Measurements from ENCODE around the gene UCK1.

Gene UCK1

DNA sequence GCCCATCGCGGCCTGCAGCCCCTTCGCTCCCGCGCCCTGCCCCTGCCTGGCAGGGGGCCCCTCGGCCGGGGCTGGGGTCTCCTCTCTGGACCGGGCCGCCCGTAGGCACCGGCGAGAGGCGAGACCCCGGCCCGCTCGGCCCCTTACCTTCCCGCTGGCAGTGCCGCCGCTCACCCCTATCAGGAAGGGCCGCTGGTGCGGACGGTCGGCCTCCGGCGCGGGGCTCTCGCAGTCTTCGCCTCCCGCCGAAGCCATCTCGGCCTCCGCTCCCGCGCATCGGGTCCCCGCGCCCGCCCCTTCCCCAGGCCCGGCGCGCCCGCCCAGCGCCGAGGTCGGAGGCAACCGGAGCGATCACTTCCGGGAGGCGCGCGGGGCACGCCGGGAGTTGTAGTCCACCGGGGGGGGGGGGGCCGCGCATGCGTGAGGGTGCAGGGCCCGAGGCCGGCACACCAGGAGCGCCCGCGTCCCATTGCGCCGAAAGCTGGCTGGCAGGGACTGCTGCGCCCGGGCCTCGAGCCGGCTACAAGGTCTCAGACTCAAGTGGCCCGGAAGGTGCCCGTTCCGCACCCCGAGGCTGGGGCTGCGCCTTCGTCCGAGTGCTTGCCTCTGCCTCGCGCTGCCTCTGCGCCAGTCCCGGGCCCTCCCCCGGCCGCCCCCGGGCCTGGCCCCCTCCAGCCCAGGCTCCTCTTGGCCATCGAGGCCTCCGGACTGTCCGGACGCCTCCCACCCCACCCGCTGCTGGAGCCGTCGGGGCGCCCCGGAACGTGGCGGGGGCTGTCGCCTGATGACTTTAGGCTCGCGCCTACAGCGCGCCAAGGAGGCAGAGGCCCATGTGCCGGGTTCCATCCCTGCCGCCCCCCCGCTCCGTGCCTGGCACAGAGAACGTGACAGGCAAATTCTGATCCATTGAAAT is at the start of gene UCK1:
TSS of gene UCK1 (minus strand) at position 344 of the 913 bp plus-strand sequence. CDS start at position 255, 89 bp downstream.
- peak; percentile 46 for DNase-seq (ENCODE audit: low read depth)

- DNase-seq (ENCODE audit: low read depth): no peak
Observed at GRCh38 chr9:131580358-131580757, 49.3 kb upstream of the UCK1 start.

GRCh38 chr9:131579789-131580211 is 48.7 kb upstream of the UCK1 start:
- no peak for DNase-seq (ENCODE audit: low read depth)

DNA sequence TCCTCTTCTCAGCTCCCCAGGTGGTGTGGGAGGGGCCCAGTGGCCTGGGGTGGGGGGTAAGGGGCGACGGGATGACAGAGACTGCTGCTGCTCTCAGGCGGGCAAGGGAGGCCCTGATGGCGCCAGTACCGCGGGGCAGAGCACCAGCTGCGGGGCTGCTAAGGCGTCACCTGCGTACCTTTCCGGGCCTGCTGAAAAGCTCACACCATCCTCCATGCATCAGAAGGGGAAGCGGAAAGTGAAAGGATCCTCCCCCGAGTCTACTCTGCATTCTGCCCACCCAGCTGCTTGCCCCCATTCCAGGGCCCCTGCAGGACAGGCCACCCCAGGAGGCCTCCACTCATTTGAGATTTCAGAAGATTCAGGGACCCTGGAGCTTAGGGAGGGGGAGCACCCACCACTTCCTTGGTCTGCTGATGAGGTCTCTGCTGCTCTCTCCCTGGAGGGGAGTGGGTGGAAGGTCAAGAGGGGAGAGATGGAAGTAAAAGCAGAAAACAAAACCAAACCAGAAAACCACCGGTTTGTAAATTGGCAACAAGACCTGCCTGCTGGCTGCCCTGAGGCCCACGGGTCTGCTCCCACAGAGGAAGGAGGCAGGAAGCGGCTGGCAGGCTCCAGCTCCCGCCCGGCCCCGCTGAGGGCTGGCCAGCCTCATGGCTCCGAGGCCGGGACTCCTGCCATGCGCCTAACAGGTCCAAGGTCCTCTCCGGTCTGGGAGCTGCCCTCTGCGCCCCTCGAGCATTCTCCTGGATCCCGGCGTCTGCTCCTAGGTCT is 47.9 kb upstream of the UCK1 start:
- no peak for DNase-seq (ENCODE audit: low read depth)

- DNase-seq (ENCODE audit: low read depth): no peak
Observed at GRCh38 chr9:131578021-131578420, 47.0 kb upstream of the UCK1 start.

DNA sequence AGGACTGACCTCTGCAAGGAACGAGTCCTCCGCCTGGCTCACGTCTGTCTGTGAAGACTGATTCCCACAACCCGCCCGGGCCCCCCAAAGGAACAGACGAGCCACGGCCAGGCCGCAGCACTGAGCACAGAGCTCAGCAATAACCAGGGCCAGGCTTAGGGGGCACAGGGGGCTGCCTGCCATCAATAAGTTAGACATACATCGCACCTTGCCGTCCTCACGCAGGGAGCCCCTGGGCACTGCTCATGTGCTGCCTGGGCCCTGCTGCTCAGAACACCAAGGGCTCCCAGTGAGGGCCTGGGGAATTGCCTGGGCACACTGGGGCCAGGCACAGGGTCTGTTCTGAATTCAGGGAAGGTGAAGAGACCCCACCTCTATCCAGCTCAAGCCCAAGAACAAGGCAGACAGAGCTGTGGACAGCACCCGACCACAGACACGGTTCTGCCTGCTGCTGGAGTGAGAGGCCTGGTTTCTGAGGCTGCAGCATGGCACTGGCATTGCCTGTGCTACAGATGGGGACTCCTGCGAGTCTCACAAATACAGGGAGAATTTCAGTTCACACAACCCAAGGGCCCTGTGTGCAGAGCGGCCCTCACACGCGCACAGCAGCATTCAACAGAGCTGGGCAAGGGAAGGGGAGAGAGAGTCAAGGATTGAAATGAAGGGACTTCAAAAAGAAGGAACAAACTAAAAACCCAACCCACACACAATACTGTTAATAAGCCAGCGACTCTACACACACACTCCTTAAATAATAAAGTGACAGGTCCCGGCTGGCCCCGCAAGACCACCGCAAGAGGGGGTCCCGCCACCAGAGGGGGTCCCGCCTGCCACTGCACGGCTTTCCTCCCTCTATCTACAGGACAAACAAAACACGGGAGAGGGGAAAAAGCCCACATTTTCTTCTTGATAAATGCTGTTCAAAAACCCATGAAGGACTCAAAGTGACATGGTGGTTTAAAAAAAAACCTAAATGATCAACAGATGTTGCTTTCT is 46.2 kb upstream of the UCK1 start:
- DNase-seq (ENCODE audit: low read depth): no peak

DNA sequence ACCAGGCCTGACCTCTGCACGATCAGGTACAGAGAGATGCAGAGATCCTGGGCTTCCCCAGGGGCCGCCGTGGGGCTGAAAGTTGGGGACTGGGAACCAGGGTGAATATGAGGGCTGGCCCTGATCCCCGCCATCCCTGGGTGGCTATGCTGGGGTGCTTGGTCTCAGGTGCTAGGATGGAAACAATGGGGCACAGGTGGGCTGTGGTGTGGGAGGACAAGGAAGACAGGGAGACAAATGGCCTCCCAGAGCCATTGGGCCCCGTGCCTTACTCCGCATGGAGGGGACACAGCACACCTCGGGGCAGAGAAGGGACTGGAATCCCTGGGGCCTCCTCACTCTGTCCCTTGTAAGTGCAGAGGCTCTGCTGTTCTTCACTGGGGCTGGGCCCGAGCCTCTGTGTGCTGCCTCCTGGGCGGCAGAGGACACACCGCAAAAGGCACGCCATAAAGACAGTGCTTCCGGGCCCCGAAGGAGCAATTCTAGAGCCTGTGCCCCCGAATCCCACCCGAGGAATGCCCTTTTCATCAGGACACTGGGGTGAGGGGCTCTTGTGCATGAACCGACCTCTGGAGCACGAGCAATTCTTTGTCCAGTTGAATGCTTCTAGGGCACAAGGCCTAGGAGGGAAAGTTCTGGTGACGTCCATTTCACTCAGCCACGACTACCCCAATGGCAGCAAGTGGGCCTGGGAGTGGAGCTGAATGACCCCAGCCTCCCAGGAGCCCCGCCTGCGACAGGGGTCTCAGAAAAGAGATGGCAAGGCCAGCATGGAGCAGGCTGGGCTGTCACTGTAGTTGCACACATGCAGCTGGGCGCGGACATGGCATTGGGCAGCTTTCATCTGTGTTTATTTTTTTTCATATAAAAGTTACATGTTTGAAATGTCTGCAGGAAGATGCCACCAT is 45.1 kb upstream of the UCK1 start:
- DNase-seq (ENCODE audit: low read depth): no peak

GRCh38 chr9:131574730-131575640 is 43.9 kb upstream of the UCK1 start:
- DNase-seq (ENCODE audit: low read depth): no peak

DNA sequence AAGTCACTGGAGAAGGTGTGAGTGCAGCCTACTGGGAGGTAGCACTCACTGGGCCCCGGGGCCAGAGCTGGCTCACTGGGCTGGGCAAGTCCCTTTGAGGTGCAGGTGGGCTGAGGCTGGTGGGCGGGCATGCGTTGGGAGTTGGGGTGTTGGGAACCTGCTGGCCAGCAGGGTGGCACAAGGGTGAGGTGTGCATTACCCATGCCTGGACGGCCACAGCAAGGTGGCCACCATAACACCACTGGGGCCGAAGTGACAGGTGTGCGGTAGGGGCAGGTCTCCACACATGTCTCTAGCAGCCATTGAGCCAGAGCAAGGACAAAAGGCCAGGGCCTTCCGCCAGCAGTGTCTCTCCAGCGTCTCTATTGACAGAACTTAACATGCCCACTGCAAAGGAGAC is 36.8 kb upstream of the UCK1 start:
- no peak for DNase-seq (ENCODE audit: low read depth)

DNA sequence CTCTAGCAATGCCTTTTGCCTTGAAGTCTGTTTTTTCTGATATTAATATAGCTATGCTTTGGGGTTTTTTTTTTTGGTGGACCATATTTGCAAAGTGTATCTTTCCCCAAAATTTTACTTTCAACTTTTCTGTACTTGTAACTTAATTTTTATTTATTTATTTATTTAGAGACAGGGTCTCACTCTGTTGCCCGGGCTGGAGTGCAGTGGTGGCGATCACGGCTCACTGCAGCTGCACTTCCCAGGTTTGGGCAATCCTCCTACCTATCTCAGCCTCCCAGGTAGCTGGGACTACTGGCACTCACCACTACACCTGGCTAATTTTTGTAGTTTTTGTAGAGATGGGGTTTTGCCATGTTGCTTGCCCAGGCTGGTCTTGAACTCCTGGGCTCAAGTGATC is 35.1 kb upstream of the UCK1 start:
- no peak for DNase-seq (ENCODE audit: low read depth)

DNA sequence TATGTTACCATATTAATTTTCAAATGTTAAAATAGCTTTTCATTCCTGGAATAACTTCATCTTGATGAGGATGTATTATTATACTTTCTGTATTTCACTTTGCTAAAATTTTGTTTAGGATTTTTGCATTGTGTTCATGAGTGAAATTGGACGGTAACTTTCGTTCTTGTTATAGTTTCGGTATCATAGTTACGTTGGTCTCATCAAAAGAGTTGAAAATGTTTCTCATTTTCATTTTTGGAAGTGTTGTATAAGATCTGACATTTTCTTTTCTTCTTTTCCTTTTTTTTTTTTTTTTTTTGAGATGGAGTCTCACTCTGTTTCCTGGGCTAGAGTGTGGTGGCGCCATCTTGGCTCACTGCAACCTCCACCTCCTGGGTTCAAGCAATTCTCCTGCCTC is 34.3 kb upstream of the UCK1 start:
- DNase-seq (ENCODE audit: low read depth): no peak

- no peak for DNase-seq (ENCODE audit: low read depth)
Observed at GRCh38 chr9:131562032-131562959, 31.2 kb upstream of the UCK1 start.

DNA sequence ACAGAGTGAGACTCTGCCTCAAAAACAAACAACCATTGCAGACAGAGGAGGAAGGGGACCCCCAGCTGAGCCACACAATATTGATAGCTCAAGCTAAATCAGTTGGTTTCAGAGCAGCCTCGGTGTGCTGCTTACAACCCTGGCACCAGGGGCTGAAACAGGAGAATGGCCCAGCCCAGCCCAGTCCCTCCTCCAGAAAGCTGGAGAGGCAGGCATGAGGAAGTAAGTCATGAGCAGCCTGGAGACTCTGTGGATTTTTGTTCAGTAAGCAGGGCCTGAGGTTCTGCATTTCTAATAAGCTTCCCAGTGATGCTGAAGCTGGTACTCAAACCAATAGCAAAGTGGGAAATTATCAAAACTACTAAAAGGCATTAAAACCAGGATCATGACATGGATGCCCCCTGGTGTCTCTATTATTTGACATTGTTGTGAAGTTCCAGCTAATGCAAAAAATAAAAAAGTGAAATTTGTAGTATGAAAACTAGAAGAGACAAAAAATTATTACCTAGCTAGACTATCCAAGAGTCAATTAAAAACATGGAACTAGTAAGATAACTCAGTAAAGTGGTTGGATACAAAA is 28.4 kb upstream of the UCK1 start:
- DNase-seq (ENCODE audit: low read depth): no peak

GRCh38 chr9:131557855-131558548 is 26.9 kb upstream of the UCK1 start:
- DNase-seq (ENCODE audit: low read depth): no peak

- DNase-seq (ENCODE audit: low read depth): no peak
Observed at GRCh38 chr9:131555841-131556673, 25.0 kb upstream of the UCK1 start.

- no peak for DNase-seq (ENCODE audit: low read depth)
Observed at GRCh38 chr9:131554843-131555351, 23.8 kb upstream of the UCK1 start.

Measured in stimulated activated CD8-positive, alpha-beta memory T cell treated with anti-CD3 and anti-CD28 coated beads, Interleukin-15, amount 100 ng/mL, for 24 hours (primary cell).